H1 (cell line): ENCODE results near the gene KCNH6. TPM values are rescaled to one million over a fixed set of nuclear protein-coding genes. Genes with fewer than 3 reads are reported as not detected.

Experiments
- ASH2L ChIP-seq: fragments of 200-600, 300-600 bp; sonication (generic); IDR thresholded peaks from one replicate; pipeline ENCODE4 v1.7.1; 2017; ENCODE audit warnings: low read length
- GTF2F1 ChIP-seq: IDR thresholded peaks from 2 replicates; pipeline ENCODE4 v1.6.1; 2012; ENCODE audit warnings: low read depth, low read length, improper control_type of control experiment, borderline replicate concordance
- KDM5A ChIP-seq: fragments of 200-600 bp; IDR thresholded peaks from 2 replicates; pipeline ENCODE4 v1.7.1; 2012; ENCODE audit warnings: mild to moderate bottlenecking, low read length, inconsistent platforms, mixed read lengths
- NANOG ChIP-seq: IDR thresholded peaks from 2 replicates; pipeline ENCODE4 v1.6.1; 2011; ENCODE audit warnings: low read length, low read depth, mild to moderate bottlenecking, inconsistent platforms; ENCODE audit not compliant: insufficient read depth, poor library complexity, severe bottlenecking
- polyA plus RNA-seq, 7 experiments: library from polyadenylated mRNA; depleted of rRNA in 3 of 7; stranded (reverse) in 5 of 7; unstranded in 2 of 7; fragments of >200 nt in 5 of 7; fragments of 200-250 nt in 2 of 7; gene quantifications; 1 replicate in 5 of 7; 2 replicates in 1 of 7; 4 replicates in 1 of 7; pipeline versions ENCODE4 v1.2.1 to v1.2.3, GENCODE V29; 2011 to 2013; ENCODE audit warnings: missing spikeins in 2 of 7, mixed read lengths in 2 of 7
- total RNA-seq: library from RNA; stranded (reverse); fragmentation: NEBNext Ultra II Directional; extraction: Animal tissue kit (Norgen Biotek cat#: 25700); gene quantifications from 2 replicates; pipeline ENCODE4 v1.2.1, GENCODE V29; 2021

KCNH6 gene
- total and polyA plus RNA-seq, 2 of the 8 experiments (the other 6 are each of a cell fraction or from before 2014, with no cell fraction given): 1.8 to 3.6 TPM

GRCh38 chr17:63525190-63525946, 2.2 kb downstream of the KCNH6 start (continued):
- TF ChIP-seq NANOG (no peak), KDM5A (no peak), ASH2L (no peak), GTF2F1 (no peak)
- TF ChIP-seq, all 59 proteins: peak for 0
